Stimulated activated CD8-positive, alpha-beta memory T cell treated with anti-CD3 and anti-CD28 coated beads, Interleukin-12 subunit alpha, Interleukin-12 subunit beta, amount 100 ng/mL, for 24 hours (primary cell): ENCODE results near the gene SYT13.
"Not testable (repeated sequence)": the region's sequence is repeated elsewhere in the genome, so short reads cannot be mapped to it uniquely, and the experiment has no call there.

ENCODE experiments used
- DNase-seq: peaks from one replicate; pipeline ENCODE4 v3.0.0-alpha.2; 2020; ENCODE audit errors: extremely low read depth

Gene SYT13

DNA sequence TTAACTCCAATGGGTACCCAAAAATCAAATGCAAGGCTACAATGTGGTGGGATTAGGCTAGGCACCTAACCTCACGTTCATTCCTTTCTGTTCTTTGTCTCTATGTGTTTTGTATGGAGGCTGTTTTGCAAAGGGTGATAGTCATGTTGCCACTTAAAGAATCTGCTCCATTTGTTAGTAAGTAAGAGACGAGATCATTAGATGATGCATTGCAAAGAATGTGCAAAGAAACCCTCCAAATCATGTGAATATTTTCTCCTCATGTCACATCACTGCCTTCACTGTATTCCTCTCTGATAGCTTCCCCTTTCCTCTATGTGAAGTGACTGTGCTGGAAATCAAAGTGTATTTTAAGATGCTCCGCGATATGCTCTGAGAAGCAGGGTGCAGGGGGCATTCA lies 11.9 kb downstream of the SYT13 start:
- DNase-seq = no peak

DNA sequence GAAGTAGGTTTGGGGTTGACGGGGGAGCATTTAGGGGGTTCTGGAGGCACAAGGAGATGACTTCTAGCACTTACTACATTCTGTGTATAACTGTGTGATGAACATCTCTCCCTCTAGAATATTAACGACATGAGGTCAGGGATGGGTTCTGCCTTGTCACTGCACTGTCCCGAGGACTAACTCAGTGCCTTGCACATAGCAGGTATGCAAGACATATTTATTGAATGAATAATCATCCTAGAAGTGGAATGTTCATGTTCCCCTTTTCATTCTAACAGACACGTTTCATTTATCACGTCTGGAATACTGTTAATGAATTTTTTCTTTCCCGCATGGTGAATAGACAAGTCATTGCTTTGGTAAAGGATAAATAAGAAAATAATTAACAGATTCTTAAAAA lies 12.6 kb downstream of the SYT13 start:
- no peak for DNase-seq

DNA sequence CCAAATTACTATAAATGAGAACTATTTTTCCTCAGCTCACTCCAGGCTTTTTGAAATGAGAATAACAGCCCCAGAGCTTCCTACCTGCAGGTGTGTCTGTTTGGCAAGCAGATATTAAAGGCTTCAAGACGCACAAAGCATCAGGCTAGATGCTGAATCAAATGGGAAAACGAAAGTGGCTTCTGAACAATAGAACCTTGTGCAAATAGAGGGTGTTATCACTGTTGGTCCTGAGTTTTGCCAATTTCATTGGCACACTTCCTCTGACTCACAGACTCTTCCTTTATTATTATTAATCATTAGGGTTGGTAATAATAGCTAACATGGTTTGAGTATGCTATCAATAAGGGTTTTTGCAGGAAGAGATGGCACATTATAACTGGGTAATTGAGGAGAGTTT lies 13.4 kb downstream of the SYT13 start:
- DNase-seq = no peak

DNA sequence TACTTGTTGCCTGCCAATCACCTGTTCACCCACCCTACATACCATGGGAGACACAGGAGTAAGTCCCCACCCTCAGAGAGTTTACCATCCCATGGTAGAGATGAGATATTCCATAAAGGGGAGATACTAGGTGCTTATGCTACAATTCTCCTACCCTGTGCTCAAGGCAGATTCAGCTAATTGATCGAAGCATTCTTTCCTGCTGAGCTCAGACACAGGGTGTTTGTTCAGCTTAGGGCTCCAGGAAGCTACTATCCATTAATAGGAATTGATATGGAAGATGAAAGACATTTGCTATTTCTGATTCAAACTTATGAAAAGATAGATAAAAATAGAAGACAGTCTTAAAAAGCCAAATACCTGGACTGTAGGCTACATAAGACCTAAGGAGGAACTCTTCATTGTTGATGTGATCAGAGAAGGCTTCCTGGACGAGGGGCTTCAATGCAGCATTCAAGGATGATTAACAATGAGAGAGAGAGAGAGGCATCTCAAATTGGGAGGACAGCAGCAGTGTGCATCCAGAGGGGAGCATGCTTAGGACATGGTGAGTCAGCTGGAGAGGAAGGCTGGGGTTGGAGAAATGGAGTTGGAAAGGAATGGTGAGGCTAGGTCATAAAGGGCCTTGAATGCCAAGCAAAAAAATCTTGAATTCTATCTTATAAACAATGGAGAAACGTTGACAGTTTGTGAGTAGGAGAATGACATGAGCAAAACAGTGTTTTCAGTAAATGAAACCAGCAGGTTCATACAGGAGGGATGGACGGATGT lies 15.0 kb downstream of the SYT13 start:
- DNase-seq = no peak

DNA sequence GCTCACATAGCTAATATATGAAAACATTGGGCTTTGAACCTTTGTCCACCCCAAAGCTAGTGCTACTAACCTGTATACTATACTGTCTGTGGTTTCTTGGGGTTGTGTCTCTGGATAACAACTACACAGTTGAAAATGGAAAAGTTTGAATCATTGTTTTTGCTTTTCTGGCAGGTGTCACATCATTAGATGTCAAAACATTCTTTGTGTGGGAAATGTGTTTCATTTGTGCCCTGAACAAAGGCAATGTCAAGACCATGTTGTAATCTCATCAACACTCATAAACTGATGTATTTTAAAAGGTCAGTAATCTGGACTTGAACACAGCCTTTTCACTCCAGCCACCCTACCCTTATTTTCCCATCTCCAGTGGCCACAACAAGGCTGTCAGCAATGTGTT lies 16.5 kb downstream of the SYT13 start:
- DNase-seq = no peak

DNA sequence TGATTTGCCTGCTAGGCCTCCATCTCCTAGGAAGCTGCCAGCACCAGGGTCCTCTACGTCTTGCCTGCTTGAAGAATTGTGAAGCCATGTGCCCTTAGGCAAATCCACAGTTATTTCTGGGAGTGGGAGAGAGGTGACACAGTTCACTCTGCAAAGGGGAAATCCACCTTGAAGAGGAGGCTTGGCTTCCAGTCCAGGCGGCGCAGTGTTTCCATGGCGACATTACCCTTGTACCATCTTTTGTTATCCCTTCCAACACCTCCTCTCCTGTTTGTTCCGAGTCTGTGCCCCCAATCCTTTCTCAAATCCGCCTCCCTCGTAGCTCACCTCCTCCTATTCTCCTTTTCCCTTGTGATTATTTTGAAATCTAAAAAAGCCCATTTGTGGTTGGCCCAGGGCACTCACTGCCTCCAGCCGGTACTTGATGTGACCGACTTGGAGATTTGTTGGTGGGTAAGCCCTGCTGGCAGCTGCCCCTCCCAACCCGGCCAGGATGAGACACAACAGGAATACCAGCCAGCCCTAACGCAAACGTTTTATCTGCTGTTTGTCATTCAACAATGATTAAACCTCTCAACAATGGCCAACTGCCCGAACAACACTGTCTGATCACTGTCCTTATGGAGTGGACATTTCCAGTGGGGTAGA lies 18.4 kb downstream of the SYT13 start:
- DNase-seq = no peak

DNA sequence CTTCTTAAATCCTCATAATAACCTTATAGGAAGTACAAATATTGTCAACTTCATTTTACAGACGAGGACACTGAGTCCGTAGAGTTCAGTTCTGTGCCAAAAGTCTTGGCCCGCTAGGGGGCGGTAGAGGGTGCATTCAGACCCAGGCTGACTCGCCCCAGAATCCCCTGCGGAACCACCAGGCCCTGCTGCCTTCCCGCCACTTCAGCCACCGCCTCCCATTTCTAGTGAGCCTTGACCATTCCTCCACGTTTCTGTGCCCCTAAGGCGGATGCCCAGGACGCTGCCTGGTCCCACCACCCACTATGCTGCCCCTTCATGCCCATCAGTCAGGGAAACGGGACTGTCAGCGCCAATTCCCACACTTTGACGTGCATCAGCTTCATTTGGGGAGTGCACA lies 19.1 kb downstream of the SYT13 start:
- DNase-seq = no peak

DNA sequence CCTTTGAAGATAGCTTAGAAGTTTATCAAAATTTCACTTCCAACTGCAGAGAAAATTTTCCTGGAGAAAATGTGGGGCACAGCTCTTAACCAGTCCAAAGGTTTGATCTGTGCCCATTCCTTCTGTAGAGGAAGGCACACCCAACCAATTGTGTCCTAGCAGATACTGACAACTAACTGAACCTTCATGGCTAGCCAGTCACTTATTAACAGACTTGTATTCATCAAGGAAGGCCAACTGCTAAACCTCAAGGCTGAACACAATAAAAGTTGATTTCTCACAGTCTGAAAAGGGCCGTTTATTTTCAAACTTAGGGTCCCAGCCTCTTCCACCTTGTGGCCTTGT lies 19.5 kb downstream of the SYT13 start:
- no peak for DNase-seq

DNA sequence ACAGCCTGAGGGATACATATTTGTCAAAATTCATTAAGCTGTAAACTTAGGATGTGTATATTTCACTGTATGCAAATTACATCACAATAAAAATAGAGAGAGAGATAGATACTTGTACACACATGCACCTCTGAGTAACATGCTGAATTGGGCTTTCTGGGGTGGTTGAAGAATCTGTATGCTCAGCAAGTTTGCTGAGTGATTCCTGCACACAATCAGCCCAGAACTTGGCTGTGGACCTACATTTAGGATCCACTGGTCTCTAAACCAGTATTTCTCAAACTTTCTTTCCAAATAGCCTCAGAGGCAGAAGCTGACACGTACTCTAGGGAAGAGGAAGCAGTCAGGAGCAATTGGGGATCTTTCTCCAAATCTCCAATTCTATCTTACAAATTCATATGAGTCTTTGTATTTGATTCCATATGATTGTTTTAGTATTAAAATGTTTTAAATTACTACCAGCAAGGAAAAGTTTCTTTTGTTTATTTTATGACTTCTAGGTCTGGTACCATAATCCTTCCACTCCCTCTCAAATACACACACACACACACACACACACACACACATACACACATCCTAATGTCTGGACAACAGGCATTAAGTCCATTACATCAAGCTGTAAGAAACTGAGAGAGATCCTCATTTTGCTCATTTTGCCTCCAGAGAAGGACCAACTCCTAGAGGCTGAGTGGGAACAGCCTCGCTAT lies 20.0 kb downstream of the SYT13 start:
- DNase-seq = no peak

DNA sequence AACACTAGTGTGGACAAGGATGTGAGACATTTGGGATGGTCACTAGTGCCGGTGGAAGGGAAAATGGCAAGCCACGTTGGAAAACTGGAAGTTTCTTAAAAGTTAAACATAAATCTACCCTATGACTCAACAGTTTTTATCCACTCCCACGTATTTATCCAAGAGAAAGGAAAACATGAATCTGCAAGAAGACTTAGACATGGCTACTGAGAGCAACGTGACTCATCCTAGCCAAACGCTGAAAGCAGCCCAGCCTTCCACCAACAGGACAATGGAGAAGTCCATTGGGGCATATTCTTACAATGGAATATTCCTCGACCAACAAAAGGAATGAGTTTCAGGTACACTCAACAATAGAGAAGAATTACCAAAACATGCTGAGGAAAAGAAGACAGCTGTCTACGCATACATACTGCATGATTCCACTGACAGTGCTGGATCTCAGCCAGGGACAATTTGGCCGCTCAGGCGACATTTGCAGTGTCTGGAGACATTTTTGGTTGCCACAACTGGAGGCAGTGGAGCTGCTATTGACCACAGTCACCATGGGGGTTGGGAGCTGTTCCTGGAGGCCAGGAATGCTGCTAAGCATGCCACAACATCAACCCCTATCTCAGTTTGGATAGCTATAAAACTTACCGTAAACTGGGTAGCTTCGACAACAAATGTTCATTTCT lies 21.2 kb downstream of the SYT13 start:
- no peak for DNase-seq

DNA sequence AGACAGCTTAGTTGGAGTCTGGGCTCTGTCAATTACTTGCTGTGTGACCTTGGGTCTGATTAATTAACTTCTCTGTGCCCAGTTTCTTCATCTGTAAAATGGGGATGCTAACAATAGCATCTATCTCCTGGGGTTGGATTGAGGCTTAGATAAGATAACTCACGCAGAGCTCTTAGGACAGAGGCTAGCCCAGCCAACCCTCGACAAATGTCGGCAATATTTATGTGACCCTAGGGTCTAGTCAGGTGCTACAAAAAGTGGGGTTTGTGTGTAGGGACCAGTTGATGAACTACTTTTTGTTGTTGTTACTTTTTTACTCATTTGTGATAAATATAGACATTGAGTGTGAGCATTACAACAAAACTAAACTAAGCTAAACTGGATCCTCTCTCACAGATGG lies 22.4 kb downstream of the SYT13 start:
- no peak for DNase-seq

DNA sequence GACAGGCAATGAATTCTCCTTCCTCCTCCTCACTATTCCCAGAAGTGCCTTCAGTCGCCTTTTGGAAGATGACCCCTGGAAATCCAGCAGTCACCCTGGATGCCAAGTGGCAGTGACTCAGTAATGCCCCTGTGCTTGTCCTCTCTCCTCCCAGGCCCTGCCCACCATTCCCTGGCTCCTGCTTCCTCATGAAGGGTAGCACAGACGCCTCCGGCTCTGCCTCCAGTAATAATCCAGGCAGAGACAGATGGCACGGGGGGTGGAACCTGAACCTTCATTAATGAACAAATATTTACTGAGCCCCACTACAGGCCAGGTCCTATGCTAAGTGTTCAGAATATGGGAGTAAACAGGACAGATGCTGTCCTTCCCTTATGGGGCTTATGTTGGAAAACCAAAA lies 23.2 kb downstream of the SYT13 start:
- DNase-seq = no peak

DNA sequence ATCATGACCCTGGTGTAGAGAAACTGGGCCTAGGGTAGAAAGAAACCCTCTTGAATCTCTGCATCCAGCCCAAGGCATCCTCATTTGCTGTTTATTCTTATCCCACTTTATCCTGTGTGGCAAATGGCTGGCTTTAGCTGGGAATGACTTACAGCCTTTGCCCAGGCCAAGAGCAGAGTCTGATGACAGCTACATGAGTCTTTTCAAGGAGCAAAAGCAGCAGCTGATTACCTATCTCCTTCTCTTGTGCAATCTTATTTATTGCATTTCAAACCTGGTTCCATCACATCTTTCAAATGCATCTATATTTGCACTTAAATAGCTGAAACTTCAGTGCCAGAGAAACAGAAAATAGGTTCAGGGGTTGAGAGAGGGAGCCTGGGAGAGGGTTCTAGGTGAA lies 26.1 kb downstream of the SYT13 start:
- DNase-seq = no peak

DNA sequence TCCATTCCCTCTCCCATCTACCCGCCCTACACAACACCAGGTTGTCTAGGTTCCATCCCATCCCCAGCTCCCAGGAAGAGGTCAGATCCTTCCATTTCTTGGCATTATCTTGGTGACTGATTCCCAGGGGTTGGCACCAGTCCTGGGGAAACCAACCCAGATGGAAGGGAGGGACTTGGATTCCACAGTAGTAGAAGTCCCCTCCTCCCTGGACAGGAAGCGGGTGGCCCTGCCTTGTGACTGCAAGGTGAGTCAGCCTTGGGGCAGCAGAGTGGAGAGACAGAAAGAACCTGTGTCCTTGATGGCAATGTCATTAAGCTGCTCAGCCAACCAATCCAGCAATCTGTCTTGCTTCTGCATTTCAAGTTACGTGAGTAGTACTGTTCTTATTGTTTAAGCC lies 26.5 kb downstream of the SYT13 start:
- no peak for DNase-seq

DNA sequence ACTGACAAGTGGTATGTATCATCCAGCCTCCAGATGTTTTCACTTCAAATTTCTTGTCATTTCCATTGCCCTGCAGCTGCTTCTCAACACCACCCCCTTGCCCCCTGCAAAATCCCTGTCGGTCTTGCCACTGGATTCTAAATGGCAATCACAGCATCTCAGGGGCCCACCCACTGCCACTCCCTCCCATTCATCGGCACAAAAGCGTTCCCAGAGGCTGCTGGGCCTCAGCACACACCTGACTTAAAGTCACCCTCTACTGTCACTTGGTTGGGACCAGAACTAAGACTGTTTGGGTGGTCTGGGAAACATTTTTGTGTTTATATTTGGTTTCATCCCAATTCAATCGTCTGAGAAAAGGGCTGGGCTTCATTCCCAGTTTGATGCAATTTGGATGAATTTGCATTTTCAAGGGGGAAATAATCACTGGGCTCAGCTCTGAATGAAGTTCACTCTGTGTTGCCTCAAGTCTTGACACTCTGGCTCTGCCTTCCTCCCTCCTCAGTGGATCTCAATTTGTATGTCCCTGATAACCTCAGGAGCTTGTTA lies 27.1 kb downstream of the SYT13 start:
- DNase-seq = no peak

DNA sequence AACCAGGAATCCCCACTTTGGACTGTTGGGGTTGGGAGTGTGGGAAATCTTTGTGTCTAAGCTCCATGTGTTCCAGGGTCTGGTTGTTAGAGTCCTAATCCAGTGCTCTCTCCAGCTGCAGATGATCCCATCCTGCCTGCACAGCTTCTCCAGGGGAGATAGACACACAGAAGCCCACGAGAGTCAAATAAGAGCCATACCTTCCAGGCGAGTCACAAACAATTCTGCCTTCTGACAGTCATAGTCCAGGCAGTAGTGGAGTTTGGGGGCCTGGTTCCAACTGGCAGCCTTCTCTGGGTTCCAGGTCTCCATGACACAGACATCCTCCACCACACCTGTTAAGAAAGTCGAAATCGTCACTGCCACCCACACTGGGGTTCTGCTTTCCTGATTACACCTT lies 32.1 kb downstream of the SYT13 start:
- DNase-seq = no peak

DNA sequence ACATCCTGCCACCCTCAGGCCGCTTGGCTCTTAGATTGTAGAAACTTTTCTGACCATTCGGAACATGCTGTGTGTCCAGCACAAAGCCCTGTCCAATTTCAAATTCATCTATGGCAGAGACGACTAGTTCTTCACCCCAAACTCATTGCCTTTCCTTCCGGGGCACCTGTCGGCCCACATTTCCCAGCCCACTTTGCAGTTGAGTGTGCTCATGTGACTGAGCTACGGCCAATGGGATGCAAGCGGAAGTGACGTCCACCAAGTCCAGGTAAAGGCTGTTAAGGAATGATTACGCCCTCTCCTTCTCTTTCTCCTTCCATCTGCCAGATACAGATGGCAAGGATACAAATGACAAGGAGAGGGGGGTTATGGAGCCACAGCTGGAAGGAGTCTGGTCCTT lies 32.5 kb downstream of the SYT13 start:
- no peak for DNase-seq

DNA sequence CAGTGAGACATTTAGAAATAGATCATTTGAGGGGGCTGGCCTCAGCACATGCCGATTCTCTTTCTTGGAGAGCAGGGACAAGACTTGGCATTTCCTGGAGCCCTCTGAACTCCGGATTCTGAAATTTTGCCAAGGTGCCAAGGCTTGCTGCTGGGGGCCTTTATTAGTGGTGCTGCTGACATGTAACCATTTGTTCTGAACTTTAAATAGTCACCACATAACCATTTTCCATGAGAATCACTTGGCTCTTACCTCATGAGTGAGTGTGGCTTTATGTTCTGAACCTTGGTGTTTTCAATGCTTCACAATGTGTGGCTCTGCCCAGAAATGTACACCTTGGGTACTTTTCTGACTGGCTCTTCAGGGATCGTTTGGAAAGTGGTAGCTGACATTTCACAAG lies 33.3 kb downstream of the SYT13 start:
- no peak for DNase-seq

DNA sequence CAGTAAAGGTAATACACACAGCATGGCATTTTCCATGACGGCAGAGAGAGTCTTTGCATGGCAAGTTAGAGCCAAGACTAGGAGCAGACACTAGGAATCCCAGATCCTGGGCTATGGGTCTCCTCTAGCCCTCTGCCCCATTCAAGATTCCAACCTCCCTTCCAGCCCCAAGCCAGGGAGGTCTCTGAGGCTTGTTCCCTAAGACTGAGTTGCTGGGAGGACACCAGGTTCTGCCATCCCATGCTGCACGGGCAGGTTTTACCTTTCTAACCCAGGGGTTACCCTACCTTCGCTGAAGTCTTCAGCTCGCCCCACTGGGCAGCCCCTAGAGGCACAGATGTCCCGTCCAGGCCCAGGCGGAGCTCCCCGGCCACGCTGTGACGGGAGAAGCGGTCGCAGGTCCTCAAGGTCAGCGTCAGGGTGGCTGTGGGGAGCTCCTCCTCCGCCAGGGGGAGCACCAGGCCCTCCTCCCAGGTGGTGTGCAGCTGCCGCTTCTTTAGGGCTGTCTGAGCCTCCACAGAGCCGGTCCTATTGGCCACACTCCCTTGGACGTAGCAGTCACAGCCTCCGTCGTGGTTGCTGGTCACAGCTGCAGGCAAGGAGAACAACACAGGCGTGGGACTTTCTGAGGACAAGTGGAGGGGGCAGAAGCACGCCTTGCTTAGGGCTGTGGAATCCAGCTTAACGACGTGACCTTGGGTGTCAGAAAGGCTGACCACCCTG lies 33.8 kb downstream of the SYT13 start:
- DNase-seq = no peak

DNA sequence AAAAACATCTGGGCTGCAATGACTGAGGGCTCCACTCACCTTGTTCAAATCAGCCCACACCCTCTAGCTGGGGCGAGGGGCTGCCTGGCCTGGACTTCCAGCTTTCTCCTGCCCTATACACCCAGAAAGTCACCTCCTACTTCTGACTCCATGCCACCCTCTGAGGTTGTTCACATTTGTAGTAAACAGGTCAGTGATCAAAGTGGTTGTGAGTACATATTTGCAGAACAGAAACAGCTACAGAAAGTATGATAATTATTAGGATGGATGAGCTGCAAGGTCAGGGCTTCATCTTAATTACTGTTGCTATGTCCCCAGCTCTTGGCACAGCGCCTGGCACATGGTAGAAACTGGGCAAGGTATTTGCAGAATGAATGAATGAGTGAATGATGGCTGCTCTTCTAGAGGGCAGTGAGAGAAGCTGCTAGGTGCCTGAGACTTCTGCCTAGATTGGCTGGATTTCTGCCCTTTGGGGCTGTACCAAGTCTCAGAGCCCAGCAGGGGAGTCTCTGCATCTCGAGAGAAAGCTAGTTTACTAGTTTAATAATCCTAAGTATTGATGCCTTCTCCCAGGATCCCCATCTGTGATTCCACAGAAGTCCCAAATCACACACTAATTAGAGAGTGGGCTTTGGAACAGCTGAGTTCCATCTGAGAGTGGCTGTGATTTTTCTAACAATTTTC lies 36.0 kb downstream of the SYT13 start:
- no peak for DNase-seq

DNA sequence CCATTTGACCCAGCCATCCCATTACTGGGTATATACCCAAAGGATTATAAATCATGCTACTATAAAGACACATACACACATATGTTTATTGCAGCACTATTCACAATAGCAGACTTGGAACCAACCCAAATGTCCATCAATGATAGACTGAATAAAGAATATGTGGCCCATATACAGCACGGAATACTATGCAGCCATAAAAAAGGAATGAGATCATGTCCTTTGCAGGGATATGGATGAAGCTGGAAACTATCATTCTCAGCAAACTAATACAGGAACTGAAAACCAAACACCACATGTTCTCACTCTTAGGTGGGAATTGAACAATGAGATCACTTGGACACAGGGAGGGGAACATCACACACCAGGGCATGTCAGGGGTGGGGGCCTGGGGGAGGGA lies 36.8 kb downstream of the SYT13 start:
- DNase-seq = not testable (repeated sequence)
